WTC11 (cell line): ENCODE measurements around the gene DRAXIN.

Experiments used
- TEAD4 ChIP-seq: sonication (generic); formaldehyde crosslinking; IDR thresholded peaks from 2 replicates; pipeline ENCODE4 v1.8.0; 2022; ENCODE audit warnings: mild to moderate bottlenecking, missing genetic modification reagents
- TF ChIP-seq, protein P1 (sequence below): fragments of 200-600 bp; IDR thresholded peaks from 2 replicates; pipeline ENCODE4 v1.8.0; 2022; ENCODE audit warnings: antibody characterized with exemption
- TF ChIP-seq, protein P2 (sequence below): sonication (generic); formaldehyde crosslinking; IDR thresholded peaks from 2 replicates; pipeline ENCODE4 v1.8.1; 2023; ENCODE audit warnings: mild to moderate bottlenecking, missing genetic modification reagents, moderate library complexity

DNA sequence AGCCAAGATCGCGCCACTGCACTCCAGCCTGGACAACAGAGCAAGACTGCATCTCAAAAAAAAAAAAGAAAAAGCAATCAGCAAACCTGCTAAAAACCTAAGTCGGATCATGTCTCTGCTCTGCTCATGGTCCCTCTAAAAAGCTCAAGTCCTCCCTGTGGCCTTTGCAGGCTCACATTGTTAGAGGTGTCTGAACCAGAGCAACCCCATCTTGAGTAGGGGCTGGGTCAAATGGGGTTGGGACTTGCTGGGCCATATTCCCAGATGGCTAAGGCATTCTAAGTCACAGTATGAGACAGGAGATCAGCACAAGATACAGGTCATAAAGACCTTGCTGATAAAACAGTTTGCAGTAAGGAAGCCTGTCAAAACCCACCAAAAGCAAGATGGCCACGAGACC is 3.0 kb upstream of the DRAXIN start:
- TF ChIP-seq, protein P1, sequence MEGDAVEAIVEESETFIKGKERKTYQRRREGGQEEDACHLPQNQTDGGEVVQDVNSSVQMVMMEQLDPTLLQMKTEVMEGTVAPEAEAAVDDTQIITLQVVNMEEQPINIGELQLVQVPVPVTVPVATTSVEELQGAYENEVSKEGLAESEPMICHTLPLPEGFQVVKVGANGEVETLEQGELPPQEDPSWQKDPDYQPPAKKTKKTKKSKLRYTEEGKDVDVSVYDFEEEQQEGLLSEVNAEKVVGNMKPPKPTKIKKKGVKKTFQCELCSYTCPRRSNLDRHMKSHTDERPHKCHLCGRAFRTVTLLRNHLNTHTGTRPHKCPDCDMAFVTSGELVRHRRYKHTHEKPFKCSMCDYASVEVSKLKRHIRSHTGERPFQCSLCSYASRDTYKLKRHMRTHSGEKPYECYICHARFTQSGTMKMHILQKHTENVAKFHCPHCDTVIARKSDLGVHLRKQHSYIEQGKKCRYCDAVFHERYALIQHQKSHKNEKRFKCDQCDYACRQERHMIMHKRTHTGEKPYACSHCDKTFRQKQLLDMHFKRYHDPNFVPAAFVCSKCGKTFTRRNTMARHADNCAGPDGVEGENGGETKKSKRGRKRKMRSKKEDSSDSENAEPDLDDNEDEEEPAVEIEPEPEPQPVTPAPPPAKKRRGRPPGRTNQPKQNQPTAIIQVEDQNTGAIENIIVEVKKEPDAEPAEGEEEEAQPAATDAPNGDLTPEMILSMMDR, result no peak
- TF ChIP-seq, protein P2, sequence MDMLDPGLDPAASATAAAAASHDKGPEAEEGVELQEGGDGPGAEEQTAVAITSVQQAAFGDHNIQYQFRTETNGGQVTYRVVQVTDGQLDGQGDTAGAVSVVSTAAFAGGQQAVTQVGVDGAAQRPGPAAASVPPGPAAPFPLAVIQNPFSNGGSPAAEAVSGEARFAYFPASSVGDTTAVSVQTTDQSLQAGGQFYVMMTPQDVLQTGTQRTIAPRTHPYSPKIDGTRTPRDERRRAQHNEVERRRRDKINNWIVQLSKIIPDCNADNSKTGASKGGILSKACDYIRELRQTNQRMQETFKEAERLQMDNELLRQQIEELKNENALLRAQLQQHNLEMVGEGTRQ (CRISPR knock-in tag), result no peak
- TF ChIP-seq TEAD4, result no peak
